ENCODE results near the gene PCNX4.

The PCNX4 gene

DNA sequence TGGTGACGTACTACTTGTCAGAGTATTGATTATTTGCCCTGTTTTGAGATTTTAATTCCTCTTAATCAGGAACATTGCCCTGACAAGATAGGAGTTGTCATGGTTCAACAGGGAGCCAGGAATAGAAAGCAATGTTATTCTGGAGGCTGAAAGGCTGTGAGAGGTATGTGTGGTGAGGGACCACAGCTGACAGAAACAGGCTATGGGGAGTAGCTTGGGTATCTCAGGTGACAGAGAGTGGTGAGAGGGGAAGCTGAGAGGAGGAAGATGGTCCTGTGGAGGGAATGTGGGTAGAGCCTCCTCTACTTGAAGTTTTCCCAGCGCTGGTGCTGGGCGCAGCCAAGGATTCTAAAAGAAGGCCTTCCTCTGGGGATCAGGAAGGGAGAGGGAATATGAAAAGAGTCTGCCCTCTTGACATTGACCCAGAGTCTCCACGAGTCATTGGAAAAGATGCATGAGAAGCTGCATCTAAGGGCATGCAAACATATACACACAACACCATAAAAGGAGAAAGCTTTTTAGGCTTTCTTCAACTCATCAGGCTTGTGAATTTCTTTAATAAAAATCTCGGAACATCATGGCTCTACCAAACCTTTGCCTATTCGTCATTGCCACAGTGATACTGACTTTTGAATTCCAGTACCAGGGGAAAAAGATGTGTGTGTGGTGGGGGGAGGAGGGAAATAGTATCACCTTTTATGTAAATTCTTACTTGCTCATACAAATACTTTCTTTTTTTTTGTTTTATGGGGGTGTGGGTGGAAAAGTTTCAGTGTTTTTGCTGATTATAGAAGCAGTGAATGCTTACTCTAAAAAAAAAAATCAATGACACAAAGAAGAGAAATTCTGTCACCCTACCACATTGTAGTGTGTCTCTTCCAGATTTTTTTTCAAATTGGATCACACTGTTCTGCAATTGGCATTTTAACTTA lies 113.4 kb downstream of the PCNX4 start:
- no peak for DNase-seq (ENCODE audit: low read depth in 4 of 4, low spot score in 1 of 4)

- DNase-seq (ENCODE audit: low read depth in 4 of 4, low spot score in 1 of 4): no peak
Measured at GRCh38 chr14:60206249-60206670, 114.5 kb downstream of the PCNX4 start.

DNA sequence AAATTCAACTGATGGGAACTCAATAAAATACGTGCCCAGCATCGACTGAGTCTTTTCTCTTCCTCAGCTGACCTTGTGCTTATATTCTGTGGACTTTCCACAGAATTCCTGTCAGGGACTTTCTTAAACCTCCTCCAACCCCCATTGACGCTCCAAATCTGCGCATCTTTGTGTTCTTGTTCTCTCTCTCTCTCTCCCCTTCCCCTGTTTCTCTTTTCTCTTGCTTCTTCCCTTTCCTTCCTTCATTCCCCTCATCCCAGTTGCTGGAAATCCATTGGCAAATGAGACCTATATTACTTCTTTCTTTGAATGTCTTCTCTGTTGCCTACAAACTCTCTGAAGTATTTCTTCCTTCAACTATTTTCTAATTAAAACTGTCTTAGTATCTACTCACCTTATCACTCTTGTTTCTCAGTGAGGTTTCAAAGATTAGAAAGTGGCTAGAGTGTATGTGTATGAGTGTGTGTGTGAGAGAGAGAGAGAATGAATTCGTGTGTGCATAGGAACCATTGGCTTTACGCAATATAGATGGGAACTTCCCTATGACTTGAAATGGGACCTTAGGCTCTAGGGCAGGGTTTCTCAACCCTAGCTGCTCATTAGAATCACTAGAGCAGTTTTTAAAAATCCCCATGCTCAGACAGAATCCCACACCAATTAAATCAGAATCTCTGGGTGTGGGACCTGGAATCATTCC lies 115.3 kb downstream of the PCNX4 start:
- no peak for DNase-seq (ENCODE audit: low read depth in 4 of 4, low spot score in 1 of 4)

DNA sequence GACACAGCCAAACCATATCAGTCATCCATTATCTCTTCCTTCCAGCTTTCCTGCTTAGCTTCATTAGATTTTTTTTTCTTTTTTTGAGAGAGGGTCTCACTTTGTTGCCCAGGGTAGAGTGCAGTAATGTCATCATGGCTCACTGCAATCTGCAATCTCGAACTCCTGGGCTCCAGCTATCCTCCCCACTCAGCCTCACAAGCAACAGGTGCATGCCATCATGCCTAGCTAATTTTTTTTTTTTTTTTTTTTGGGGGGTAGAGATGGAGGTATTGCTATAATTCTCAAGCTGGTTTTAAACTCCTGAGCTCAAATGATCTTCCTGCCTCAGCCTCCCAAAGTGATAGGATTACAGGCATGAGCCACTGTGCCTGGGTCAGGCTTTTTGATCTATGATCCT lies 119.0 kb downstream of the PCNX4 start:
- no peak for DNase-seq (ENCODE audit: low read depth in 4 of 4, low spot score in 1 of 4)

DNA sequence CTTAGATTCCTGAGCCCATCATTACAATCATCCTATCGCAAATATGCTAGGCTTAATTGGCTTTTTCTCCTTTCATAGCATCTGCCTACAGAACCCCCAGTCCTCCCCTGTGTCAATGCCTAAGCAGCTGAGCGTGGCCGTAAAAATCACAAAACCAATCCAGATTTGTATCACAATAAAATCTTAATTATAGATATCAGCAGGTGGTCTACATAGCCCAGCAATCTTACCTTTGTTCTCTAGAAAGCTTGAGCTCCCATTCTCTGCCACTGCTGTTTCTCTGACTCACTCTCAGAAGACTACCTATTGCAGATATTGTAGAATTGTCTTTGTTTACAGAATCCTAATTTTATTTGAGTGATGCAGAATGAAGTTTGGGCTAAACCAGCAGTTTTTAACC lies 119.4 kb downstream of the PCNX4 start:
- DNase-seq (ENCODE audit: low read depth in 4 of 4, low spot score in 1 of 4): no peak

- DNase-seq (ENCODE audit: low read depth in 4 of 4, low spot score in 1 of 4): no peak
Measured at GRCh38 chr14:60212503-60213371, 121.0 kb downstream of the PCNX4 start.

DNA sequence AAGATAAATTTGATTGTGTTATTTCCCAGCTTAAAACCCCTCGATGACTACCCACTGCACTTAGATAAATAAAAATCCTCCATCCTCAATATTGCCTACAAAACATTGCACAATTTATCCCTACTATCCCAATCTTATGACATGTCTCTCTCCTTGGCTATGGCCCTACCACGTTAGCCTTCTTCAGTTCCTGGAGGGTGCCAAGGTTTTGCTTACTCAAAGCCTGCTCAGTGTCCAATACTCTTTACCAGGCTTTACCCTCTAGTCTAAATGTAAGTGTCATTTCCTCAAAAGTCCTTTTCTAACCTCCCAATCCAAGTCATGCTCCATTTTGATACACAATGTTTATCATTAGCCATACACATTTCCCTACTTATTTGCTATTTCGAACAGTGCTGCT lies 122.3 kb downstream of the PCNX4 start:
- DNase-seq (ENCODE audit: low read depth in 4 of 4, low spot score in 1 of 4): no peak

DNA sequence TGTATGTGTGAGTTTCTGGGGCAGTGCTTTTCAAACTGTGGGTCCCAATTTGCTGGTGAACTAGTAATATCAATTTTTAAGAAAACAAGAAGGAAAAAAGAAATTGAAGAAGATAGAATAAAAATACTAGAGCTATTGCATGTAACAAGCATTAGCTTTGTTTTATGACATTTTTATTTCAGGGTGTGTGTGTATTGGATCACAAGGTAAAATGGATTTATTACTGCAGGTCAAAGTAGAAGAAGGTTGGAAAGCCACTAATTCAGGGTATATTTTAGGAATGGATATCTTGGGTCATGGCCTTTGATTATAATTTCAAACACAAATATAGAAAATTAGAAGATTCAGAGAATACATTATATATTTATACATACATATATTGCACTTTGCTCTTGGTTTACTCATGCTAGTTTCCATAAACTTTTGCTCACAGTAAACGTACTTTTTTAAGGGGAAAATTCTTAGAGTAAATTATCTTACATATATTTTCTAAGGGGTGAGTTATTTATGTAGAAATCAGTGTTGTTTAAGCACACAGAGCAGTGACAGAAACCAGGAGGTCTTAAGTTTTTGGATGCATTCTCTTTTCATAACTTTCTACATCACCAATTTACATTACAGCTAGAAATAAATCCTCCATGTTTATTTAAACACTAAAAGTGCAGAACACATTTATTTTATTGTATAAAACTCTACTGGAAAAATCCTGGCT lies 122.8 kb downstream of the PCNX4 start:
- no peak for DNase-seq (ENCODE audit: low read depth in 4 of 4, low spot score in 1 of 4)

DNA sequence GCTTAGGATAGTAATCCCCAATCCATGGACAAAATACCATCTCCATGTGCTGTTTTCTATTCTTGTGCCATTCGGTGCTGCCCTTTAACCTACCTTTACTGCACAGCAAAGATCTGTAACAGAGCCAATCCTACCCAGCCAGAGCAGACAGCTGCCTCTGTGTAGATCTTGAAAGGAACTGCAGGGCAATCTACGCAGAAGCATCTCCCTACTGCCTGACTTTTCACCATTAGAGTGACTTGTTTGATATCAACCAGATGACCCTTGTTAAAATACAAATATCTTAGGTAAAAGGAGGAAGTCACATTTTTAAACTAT lies 123.4 kb downstream of the PCNX4 start:
- DNase-seq (ENCODE audit: low read depth in 4 of 4, low spot score in 1 of 4): no peak

DNA sequence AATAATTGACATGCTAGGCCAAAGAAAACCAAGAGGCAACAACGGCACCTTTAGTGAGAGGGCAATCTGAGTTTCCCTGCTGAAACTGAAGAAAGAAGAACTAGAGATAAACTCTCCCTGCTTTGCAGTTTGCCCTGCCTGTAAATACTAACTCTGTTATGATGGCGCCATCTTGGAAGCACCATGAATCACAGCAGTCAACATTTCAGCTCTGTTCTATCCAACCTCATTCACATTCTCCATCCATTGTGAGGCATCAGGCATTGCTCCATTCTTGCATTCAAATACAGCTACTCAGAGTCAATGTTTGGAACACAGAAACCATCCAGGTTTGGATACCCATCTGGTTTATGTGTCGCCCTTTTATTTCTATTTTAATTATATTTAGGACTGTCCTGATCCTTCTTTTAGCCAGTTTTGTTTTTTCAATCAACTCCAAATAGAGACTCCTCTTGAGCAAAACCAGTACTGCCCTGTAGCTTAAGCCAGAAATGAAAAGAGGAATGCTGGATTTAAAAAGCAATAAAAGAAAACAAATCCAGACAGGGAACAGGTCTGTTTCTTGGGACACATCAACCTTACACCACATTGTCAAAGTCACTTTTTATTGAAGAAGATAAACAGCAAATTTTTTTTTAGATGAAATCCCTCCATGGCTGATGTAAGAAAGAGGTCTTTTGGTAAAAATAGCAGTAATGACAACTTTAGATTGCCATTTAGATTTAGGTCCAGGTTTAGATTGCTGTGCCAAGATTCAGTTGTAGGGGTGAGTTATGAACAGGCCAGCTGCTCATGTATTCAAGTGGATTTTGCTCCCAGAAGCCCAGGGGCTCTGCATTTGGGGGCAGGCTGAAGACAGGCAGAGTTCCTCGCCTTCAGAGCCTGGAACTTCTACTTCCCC lies 124.0 kb downstream of the PCNX4 start:
- no peak for DNase-seq (ENCODE audit: low read depth in 4 of 4, low spot score in 1 of 4)

GRCh38 chr14:60217713-60218112 lies 126.0 kb downstream of the PCNX4 start:
- DNase-seq (ENCODE audit: low read depth in 4 of 4, low spot score in 1 of 4): no peak

Data from stimulated activated CD4-positive, alpha-beta T cell treated with anti-CD3 and anti-CD28 coated beads, Interleukin-1b, Interleukin-23, amount 100 ng/mL, for 24 hours (primary cell).